ENCODE data around the gene SLC35F4. TPM values are rescaled to one million over a fixed set of nuclear protein-coding genes. Genes with fewer than 3 reads are reported as not detected.

Gene SLC35F4
- total RNA-seq, 2 experiments from 2014 or later, result not detected

DNA sequence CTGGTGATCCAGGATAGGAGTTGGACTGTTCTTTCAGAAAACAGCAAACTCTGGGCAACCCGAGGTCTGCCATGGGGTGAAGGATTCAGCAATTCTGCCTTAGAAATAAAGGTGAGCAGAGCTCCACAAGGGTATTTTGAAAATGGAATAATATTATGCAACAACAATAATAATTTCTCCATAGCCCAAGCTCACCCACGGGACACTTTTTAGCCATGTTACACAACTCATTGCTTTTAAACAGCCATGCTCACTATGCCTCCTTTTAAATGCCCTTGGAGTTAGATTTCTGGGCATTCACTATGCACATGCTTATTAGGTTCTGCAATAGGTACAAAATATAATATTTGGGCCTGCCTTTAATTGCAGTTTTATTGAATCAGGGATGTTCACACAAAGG, 37.2 kb downstream of the SLC35F4 start:
- H3K36me3 ChIP-seq (ENCODE audit: insufficient read depth, low read length), result no peaks in the 10 kb centered on the region
- no peak overlapping the region for H3K4me3 Mint-ChIP-seq
- ChIA-PET CTCF (no interaction called here), POLR2A (no interaction called here)
- no peak overlapping the region for H3K27ac Mint-ChIP-seq
- no peaks in the 10 kb centered on the region for H3K27me3 Mint-ChIP-seq
- no peaks in the 10 kb centered on the region for H3K36me3 Mint-ChIP-seq (ENCODE audit: low read depth)
- DNase-seq (no peak), ATAC-seq (ENCODE audit: poor library complexity) (no peak)
- H3K27ac ChIP-seq (ENCODE audit: low read depth in 1 of 2, low read length in 2 of 2), result no peak overlapping the region
- no peaks in the 10 kb centered on the region for H3K27me3 ChIP-seq (ENCODE audit: control insufficient read depth in 1 of 2, insufficient read depth in 2 of 2, low read length in 2 of 2)
- TF ChIP-seq, protein P1, sequence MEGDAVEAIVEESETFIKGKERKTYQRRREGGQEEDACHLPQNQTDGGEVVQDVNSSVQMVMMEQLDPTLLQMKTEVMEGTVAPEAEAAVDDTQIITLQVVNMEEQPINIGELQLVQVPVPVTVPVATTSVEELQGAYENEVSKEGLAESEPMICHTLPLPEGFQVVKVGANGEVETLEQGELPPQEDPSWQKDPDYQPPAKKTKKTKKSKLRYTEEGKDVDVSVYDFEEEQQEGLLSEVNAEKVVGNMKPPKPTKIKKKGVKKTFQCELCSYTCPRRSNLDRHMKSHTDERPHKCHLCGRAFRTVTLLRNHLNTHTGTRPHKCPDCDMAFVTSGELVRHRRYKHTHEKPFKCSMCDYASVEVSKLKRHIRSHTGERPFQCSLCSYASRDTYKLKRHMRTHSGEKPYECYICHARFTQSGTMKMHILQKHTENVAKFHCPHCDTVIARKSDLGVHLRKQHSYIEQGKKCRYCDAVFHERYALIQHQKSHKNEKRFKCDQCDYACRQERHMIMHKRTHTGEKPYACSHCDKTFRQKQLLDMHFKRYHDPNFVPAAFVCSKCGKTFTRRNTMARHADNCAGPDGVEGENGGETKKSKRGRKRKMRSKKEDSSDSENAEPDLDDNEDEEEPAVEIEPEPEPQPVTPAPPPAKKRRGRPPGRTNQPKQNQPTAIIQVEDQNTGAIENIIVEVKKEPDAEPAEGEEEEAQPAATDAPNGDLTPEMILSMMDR (IDR thresholded peaks at IDR 0.05), result no peak
- H3K9me3 Mint-ChIP-seq, result peaks cover 4% of the 10 kb centered on the region
- no peak overlapping the region for H3K4me3 ChIP-seq (ENCODE audit: low read length)
- H3K4me1 Mint-ChIP-seq (ENCODE audit: low read depth), result no peaks in the 10 kb centered on the region
- no peaks in the 10 kb centered on the region for H3K9me3 ChIP-seq (ENCODE audit: control insufficient read depth in 1 of 2, insufficient read depth in 1 of 2, low read length in 2 of 2)
- no peaks in the 10 kb centered on the region for H3K4me1 ChIP-seq (ENCODE audit: insufficient read depth, low read length)
- intact Hi-C loops (cut with DNase I, micrococcal nuclease), result no loop called here

DNA sequence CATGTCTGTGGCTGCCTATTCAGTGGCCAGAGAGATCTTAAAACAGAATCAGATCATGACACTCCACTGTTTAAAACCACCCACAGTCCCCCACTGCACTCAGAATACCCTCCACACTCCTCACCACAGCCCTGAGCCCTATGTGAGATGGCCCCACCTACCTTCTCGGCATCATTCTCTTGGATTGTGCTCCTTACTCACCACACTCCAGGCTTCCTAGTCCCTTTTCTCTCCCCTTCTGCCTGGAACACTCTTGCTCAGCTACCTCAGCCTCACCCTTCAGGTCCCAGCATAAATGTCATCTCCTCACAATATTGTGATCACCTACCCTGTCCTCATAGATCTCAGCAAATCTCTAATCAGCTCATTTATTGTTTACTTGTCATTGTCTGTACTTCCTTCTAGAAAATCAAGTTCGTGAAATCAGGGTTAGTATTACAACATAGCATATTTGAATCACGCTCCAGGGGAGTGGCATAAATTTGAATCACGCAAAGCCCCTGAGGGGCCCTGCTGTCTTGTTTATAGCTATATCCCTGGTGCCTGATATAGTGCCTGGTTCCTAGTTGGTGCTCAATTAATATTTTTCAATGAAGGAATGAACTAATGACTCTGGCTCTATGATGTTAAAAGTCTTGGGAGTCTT, 42.8 kb downstream of the SLC35F4 start:
- CTCF ChIA-PET, result no interaction called here
- intact Hi-C loops (cut with DNase I, micrococcal nuclease), result no loop called here

DNA sequence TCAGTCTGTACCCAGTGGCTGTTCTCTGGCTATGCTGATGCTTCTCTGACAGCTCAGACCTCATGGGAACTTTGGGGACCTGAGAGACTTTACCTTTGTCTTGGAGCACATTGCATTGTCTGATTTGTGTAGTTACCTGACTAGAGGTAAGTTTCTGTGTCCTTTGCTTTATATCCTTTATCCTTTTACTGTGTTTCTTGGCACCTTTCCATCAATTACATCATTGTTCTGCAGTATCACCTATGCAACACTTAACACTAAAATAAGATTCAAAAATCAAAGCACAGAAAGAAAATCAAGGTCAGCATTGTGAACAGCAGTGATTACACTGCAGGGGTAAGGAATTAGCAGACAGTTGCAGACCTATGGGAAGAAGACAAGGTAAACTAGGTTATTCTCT, 43.8 kb downstream of the SLC35F4 start:
- no peak overlapping the region for H3K27ac Mint-ChIP-seq
- H3K4me3 Mint-ChIP-seq, result no peak overlapping the region
- H3K4me3 ChIP-seq (ENCODE audit: low read length), result no peak overlapping the region
- TF ChIP-seq, protein P1 (IDR thresholded peaks at IDR 0.05), result no peak
- ATAC-seq (ENCODE audit: poor library complexity) (no peak), DNase-seq (no peak)
- peaks cover 4% of the 10 kb centered on the region for H3K9me3 Mint-ChIP-seq
- no peaks in the 10 kb centered on the region for H3K27me3 ChIP-seq (ENCODE audit: control insufficient read depth in 1 of 2, insufficient read depth in 2 of 2, low read length in 2 of 2)
- H3K9me3 ChIP-seq (ENCODE audit: control insufficient read depth in 1 of 2, insufficient read depth in 1 of 2, low read length in 2 of 2), result no peaks in the 10 kb centered on the region
- no peaks in the 10 kb centered on the region for H3K4me1 Mint-ChIP-seq (ENCODE audit: low read depth)
- H3K36me3 Mint-ChIP-seq (ENCODE audit: low read depth), result no peaks in the 10 kb centered on the region
- no peaks in the 10 kb centered on the region for H3K4me1 ChIP-seq (ENCODE audit: insufficient read depth, low read length)
- POLR2A ChIA-PET, result no interaction called here
- intact Hi-C loops (cut with DNase I, micrococcal nuclease), result no loop called here
- no peaks in the 10 kb centered on the region for H3K36me3 ChIP-seq (ENCODE audit: insufficient read depth, low read length)
- H3K27me3 Mint-ChIP-seq, result no peaks in the 10 kb centered on the region
- no peak overlapping the region for H3K27ac ChIP-seq (ENCODE audit: low read depth in 1 of 2, low read length in 2 of 2)
- CTCF ChIA-PET, result no interaction called here

More for the DNA sequence above, 42.8 kb downstream of the SLC35F4 start:
- Mint-ChIP-seq H3K27ac (no peak overlapping the region), H3K9me3 (peaks cover 4% of the 10 kb centered on the region), H3K36me3 (ENCODE audit: low read depth) (no peaks in the 10 kb centered on the region), H3K27me3 (no peaks in the 10 kb centered on the region), H3K4me1 (ENCODE audit: low read depth) (no peaks in the 10 kb centered on the region), H3K4me3 (no peak overlapping the region)
- DNase-seq, result no peak
- no peaks in the 10 kb centered on the region for H3K9me3 ChIP-seq (ENCODE audit: control insufficient read depth in 1 of 2, insufficient read depth in 1 of 2, low read length in 2 of 2)
- H3K4me3 ChIP-seq (ENCODE audit: low read length), result no peak overlapping the region
- H3K27me3 ChIP-seq (ENCODE audit: control insufficient read depth in 1 of 2, insufficient read depth in 2 of 2, low read length in 2 of 2), result no peaks in the 10 kb centered on the region
- ATAC-seq (ENCODE audit: poor library complexity), result no peak
- no peak overlapping the region for H3K27ac ChIP-seq (ENCODE audit: low read depth in 1 of 2, low read length in 2 of 2)
- no peaks in the 10 kb centered on the region for H3K4me1 ChIP-seq (ENCODE audit: insufficient read depth, low read length)
- TF ChIP-seq, protein P1 (IDR thresholded peaks at IDR 0.05), result no peak
- POLR2A ChIA-PET, result no interaction called here
- no peaks in the 10 kb centered on the region for H3K36me3 ChIP-seq (ENCODE audit: insufficient read depth, low read length)
